Measurements from ENCODE around the gene RPSA.

DNA sequence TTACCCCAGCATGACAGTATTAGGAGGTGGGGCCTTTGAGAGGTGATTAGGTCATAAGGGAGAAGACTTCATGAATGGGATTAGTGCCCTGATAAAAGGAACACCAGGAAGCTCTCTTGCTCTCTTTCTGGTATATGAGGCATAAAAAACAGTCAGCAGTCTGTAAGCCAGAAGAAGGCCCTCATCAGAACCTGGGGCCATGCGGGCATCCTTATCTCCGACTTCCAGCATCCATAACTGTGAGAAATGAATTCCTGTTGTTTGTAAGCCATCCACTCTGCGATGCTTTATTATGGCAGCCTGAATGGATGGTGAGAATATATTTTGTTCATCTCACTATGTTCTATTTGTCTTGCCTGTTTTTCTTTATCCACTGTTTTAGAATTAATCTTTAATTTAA is 43.3 kb downstream of the RPSA start:
- TF ChIP-seq CEBPB (IDR thresholded peaks at IDR 0.05; ENCODE audit: low read depth) (no peak), YY1 (IDR thresholded peaks at IDR 0.05; ENCODE audit: extremely low read depth, insufficient replicate concordance, low read depth, low read length) (no peak), POLR2A (IDR thresholded peaks at IDR 0.05; ENCODE audit: borderline replicate concordance, extremely low read depth, insufficient read depth, insufficient read length) (no peak), EZH2phosphoT487 (IDR thresholded peaks at IDR 0.05; ENCODE audit: borderline replicate concordance) (no peak), EZH2 (IDR thresholded peaks at IDR 0.05) (no peak)
- TF ChIP-seq, protein P1, sequence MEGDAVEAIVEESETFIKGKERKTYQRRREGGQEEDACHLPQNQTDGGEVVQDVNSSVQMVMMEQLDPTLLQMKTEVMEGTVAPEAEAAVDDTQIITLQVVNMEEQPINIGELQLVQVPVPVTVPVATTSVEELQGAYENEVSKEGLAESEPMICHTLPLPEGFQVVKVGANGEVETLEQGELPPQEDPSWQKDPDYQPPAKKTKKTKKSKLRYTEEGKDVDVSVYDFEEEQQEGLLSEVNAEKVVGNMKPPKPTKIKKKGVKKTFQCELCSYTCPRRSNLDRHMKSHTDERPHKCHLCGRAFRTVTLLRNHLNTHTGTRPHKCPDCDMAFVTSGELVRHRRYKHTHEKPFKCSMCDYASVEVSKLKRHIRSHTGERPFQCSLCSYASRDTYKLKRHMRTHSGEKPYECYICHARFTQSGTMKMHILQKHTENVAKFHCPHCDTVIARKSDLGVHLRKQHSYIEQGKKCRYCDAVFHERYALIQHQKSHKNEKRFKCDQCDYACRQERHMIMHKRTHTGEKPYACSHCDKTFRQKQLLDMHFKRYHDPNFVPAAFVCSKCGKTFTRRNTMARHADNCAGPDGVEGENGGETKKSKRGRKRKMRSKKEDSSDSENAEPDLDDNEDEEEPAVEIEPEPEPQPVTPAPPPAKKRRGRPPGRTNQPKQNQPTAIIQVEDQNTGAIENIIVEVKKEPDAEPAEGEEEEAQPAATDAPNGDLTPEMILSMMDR (IDR thresholded peaks at IDR 0.05 in 2 of 3, conservative IDR thresholded peaks at IDR 0.05 in 1 of 3; ENCODE audit: borderline replicate concordance in 1 of 3, insufficient read depth in 1 of 3, low read depth in 2 of 3, low read length in 2 of 3), result no peak
- TF ChIP-seq, protein P2, sequence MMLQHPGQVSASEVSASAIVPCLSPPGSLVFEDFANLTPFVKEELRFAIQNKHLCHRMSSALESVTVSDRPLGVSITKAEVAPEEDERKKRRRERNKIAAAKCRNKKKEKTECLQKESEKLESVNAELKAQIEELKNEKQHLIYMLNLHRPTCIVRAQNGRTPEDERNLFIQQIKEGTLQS (IDR thresholded peaks at IDR 0.05), result no peak
- TF ChIP-seq, protein P3, sequence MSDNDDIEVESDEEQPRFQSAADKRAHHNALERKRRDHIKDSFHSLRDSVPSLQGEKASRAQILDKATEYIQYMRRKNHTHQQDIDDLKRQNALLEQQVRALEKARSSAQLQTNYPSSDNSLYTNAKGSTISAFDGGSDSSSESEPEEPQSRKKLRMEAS (IDR thresholded peaks at IDR 0.05), result no peak
